Embryonic facial prominence (tissue), 1 donor: ENCODE results near the gene MRPL44.

Source experiments
- DNase-seq: peaks from one replicate; pipeline ENCODE4 v3.0.0-alpha.2; 2016; ENCODE audit errors: extremely low spot score

MRPL44 gene

DNA sequence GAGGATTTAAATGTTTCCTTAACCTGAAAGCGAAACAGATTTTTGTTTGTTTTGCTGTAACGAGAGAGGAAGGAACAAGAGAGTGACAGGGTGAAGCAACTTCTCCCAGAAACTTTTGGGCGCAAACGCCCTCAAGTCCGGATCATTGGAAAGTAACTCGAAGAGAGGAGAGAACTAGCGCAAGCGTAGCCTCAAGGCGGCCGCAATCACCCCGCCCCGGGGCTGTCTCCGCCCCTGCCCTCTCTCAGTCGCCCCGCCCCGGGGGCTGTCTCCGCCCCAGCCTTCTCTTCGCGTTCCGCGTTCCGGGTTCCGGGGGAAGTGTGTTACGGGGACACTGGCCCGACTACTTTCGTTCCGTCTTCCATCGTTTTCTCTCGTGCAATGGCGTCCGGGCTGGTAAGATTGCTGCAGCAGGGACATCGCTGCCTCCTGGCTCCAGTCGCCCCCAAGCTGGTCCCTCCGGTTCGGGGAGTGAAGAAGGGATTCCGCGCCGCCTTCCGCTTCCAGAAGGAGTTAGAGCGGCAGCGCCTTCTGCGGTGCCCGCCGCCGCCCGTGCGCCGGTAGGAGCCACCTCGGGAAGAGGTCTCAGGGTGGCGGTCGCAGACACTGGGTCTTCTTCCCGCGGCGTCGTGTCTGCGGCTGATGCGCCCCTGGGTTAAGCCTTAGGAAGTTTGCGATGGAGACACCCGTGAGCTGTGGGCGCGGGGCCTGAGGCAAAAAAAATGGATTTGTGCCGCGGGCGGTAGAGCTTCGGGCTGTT, at the start of gene MRPL44:
Gene MRPL44, plus strand, starts transcription at position 372 of the 760 bp plus-strand sequence. Its CDS starts 10 bp downstream, at position 382.
- DNase-seq: peak; percentile 89

DNA sequence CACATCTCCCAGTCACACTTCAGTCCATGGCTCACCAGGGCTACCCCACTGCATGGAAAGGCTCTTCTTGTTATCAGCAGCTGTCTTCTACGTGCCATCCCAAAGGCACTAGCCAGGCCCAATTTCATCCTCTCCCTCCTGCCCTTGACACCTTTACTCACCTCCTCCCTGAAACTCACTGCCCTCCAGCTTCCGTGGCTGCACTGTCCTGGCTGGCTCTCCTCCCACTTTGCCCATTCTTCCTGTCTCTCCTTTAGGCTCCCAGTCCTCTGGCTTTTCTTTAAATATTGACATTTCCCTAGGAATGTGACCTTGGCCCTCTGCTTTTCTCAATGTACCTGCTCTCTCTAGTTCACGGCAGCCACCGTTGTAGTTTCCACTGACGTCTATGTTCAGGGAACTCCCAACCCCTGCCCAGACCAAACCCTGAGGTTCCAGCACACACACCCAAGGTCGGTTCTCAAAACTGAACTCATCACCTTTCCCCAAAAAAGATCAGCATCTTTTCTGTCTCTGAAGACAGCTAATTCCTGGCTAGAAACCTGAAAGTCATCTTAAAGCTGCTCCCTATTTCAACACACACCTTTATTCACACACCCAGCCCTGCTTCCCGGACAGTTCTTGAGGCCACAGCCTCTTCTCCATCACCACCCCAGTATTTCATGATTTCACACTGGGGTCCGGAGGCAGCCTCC, 48.8 kb upstream of the MRPL44 start:
- DNase-seq: no peak

DNA sequence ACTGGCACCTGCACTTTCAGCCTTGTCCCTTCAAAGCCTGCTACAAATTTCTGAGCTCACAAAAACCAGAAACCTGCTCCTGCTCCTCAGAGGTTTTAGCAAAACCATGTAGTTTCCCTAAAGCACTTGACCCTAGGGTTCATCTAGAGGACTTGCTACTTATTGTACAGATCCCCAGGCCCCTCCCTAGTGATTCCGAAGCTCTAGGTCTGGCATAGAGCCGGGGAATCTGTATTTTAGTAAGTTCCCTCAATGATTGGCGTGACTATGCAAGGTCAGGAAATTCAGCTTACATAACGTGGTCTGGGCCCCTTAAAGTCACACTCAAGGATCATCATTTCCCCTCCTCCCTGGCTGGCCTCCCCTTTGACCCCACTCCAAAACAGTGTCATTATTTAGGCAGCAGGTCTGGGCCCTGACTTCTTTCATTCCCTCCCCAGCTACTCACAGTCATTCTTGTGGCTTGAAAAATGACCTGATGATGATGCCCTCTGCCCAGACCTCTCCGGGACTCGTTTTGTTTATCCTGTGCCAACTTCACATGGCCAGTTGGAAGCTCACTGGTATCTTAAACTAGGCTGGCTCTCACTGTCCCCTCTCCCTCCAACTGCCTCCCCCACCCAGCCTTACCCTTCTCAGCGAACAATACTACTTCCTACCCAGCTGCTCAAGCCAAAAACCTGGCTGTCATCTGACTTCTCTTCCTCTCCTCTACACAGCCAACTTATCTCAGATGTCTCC, 48.1 kb upstream of the MRPL44 start:
- DNase-seq: no peak

DNA sequence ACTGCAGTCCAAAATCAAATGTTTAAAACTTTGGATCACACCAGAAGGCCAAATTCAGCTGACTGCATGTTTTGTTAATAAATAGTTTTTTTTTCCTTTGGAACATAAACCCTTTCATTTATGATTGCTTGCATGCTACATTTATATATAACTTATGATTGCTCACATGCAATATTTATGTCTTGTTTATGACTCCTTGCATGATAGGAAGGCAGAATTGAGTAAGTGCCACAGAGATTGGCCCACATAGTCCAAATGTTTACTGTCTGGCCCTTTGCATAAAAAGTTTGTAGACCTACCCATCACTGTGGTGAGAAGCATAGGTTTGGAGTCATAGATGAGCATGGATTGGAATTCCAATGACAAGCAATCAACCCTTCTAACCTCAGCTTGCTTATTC, 42.9 kb upstream of the MRPL44 start:
- DNase-seq: no peak

DNA sequence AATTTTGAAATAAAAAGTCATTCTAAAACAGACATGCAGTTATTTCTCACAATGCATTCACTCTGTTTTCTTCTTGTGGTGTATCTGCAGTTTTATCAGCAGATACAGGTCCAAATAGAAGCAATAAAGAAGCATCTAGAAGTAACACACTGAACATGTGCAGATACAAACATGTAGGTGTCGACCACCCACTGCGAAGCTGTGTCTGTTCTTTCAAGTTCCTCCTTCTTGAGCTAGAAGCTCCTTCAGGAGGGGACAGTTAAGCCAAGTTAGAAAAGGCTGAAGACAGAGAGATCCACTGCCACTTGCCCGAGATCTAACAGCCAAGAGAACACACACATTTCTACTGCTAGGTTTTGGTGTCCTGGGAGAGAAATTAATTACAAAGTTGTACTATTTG, 42.2 kb upstream of the MRPL44 start:
- no peak for DNase-seq

DNA sequence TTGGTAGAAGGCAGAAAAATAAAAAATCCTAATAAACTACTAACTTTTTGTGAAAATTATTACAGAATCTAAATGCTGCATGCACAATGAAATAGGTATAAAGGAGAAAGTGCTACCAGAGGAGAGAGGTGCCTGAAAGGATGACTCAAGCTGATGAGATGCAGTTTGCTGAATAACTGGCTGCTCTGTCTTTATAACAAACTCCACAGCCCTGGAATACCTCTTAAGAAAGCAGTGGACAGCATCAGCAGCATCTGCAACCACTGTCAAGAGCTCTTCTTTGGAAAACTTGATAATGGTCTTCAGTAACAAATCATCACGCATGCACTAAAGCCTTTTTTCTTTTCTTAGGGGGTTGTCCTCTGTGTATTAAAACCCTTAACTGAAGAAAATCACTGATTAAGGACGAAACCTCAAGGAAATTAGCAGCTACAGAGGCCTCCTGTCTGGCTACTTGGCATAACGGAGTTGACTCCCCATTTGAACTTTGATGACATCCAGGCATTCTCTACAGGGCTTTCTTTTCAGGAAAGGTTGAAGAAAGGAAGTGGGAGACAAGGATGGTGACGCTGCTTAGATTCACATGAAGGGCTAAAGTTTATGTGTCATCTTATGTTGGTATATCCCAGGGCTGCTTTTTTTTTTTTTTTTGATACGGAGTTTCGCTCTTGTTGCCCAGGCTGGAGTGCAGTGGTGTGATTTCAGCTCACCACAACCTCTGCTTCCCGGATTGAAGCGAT, 40.9 kb upstream of the MRPL44 start:
- DNase-seq: no peak

DNA sequence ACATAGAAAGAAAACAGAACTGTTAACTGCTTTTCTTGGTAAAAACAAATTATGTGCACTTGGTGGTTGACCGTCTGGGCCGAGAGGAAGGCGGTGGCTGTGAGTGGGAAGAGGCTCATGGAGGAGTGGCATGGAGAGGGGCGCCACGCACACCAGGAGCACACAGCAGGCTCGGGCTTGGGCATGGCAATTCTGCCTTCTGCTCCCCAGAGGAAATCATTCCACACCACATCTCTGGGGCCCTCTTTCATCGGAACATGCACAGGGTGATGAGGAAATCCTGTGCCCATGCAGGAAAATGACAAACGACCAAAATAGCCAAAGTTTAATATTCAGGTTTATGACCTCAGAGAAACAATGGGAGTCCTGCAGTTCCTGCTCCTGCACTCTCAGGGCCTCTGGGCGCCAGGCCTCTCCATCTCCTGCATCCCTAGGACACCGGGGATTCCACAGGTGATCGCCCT, 38.6 kb upstream of the MRPL44 start:
- DNase-seq: no peak

DNA sequence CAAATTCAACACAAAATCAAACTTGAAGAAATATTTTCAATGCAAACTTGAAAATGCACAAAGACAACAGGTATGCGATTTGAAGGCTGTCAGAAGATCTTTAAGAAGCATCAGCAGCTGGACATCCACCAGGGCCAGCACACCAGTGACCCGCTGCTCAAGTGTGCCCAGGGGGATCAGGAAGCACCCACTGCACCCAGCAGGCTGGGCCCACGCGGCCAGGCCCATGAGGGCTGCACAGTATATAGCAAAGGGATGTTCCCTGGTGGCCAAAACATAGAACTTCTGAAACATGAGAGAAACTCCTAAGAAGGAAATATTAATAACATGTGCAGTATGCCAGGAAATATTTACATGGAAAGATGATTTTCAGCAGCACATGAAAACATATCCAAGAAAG, 37.2 kb upstream of the MRPL44 start:
- no peak for DNase-seq

DNA sequence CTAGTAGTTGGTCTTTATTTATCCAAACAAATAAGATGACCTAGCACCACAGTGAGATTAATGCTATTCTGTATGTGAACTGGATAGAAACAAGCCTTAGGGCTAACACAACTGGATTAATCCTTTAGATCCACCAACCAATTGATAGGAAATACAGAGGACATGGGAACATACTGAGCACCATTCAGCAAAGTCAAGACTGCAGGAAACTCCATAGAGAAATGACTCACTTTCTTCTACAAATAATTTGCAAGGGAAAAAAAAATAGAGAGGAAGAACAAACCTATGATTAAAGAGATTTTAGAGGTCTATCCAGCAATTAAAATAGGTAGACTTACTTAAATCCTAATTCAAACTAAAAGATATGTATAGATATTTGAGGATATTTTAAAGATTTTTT, 36.1 kb upstream of the MRPL44 start:
- no peak for DNase-seq

DNA sequence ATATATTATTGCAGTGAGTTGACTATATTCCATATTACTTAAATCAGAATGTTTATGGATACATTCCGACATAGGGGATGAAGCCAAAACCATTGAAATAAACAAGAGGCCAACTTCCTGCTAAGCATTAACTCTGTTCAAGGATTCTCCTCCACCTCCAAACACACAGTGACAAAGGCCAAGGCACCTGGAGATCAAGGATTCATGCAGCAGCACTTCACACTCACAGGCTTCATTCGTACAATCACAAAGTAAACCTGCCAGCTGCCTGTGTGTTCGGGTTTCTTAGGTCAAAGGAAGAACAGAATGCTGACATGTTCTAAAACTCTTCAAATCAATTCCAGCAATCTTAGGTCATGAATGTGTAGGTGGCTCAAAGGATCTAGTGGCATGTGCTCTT, 35.0 kb upstream of the MRPL44 start:
- no peak for DNase-seq

DNA sequence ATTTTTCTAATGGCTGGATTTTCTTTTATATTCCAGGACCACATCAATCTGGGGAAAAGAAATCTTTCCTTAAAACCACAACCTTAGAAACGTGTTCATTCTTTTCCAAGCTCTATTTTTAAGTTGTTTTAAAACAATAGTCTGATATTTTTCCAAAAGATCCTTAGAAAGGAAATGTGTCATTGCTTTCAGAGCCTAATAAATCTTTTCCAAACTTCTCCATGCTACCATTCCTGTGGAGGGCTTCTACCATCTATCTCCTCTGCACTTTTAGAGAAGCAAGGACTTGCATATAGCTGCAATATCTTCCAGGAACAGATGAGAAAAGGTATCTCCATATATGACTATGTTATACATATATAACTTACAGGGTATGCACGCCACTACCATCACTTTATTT, 33.3 kb upstream of the MRPL44 start:
- DNase-seq: no peak

DNA sequence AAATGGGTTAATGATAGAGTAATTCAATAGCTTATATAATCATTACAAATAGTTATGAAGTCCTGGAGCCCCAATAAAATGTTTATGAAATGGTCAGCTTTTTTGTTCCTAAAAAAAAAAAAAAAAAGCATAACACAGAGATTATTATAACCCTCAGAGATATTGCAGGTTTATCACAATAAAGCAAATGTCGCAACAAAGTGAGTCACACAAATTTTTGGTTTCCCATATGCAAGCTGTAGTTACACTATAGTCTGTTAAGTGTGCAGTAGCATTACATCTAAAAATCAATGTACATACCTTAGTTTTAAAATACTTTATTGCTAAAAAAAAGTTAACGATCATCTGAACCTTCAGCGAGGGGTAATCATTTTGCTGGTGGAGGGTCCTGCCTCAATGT, 32.2 kb upstream of the MRPL44 start:
- no peak for DNase-seq

DNA sequence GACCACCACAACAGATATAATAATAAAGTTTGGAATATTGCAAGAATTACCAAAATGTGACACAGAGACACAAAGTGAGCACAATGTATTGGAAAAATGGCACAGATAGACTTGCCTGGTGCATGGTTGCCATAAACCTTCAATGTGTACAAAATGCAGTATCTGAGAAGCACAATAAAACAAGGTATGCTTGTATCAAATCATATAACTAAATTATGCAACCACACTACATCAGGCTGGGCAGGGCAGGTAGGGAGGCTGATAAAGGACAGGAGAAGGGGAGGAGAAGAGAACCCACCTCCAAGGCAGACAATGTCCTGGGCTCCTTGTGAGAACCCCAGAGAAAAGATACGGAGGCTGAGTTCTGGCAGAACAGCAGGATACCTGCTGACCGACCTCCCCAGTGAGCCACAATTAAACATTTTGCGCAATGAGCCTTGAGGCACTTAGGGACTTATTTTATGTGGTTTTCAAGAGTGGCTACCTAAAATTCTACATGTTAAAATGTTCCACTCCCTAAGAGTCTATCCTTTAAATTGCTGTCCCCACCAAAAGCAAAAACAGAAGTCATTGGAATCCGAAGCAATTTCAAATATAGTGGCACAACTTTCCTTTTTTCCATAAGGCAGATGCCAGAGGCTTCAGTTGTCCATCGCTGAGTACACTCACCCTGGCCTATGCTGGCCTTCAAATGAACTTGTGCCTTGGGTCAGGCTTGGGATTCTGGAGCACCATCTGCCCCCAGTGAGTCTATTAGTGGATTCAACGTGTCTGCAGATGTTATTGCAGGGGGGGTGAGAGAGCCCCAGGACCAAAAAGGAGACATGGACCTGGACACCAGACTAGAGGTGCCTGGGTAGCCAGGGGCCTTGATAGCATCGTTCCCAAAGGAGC, 28.9 kb upstream of the MRPL44 start:
- no peak for DNase-seq

DNA sequence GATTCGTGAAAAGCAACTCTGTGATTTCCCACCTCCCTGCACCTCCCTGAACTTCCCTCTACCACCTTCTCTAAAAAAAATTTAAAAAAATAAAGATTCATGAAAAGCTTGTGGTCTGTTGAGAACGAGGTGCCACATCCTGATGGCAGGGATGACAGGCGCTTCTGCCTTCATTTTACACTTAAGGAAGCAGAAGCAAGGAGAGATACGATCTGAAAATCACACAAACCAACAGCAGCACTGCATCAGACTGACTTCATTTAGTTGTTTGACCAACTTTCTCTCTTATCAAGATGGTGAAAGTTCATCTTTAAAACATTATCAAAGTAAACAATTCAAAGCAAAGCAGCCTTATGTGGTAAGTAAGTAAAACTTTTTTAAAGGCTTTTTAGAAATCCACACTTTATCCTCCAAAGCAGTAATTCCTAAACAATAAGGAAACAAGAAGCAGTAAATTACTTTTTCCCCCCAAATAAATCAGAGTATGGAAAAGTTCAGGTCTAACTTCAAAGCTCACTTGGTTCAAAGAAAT, 27.6 kb upstream of the MRPL44 start:
- DNase-seq: no peak

DNA sequence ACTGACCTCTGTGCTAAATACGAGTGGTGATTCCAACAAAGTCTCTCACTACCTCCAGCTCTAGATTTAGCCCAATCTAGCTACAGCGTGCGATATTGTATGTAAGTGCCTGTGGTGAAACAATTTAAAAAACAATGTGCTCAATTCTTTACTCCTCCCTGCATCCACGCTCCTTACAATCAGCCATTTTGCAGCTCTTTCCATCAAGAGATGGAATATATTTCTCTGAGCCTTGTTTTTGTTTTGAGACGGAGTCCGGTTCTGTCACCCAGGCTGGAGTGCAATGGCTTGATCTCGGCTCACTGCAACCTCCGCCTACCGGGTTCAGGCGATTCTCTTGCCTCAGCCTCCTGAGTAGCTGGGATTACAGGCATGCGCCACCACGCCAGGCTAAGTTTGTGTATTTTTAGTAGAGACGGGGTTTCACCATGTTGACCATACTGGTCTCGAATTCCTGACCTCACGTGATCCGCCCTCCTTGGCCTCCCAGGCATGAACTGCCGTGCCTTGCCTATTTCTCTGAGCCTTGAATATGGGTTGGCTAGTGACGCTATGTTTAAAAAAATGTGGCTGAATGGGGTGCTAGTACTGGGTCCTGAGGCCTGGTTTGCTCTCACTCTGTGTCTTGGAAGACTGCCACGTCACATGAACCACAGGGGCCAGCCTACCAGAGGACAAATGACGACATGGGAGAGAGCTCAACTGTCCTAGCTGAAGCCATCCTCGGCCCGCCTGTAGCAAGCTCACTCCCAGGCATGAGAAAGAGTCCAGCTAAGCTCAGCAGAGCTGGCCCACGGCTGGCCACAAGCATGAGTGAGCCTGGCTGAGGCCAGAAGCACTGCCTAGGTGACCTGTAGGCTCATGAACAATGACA, 26.9 kb upstream of the MRPL44 start:
- no peak for DNase-seq

DNA sequence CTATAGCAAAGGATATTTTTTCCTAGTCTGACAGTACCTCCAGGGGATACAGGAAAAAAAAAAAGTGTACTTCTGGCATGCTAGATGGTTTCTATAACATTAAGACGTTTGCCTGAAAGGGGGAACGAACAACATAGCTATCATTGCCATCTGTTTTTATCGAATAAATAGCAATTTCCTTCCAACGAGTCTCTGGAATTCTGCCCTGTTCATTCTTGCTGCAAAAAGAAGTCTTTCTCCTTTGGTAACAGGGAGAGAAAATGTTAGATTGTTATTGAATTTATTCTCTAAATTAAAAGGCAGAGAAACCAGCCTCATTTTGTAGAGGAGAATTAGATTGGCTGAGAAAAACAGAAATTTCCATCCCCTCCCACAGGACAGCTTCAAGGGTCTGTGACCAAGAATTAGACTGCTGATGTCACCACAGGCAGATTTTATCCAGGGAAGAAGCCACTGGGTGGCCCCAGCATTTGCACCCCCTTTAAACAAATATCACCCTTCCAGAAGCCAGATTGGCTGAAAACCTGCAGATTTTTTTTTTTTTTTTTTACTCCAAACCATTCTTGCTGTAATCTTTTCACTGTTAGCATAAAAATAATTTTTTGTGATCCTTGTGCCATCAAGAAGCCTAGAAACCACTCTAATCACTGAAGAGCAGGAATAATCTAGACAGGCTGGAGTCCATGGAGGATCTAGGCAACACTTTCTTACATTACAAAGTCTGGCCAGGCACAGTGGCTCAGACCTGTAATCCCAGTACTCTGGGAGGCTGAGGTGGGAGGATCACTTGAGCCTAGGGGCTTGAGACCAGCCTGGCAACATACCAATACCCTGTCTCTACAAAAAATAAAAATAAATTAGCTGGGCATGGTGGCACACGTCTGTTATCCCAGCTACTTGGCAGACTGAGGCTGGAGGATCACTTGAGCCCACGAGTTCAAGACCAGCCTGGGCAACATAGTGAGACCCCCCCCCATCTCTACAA, 24.2 kb upstream of the MRPL44 start:
- DNase-seq: no peak

DNA sequence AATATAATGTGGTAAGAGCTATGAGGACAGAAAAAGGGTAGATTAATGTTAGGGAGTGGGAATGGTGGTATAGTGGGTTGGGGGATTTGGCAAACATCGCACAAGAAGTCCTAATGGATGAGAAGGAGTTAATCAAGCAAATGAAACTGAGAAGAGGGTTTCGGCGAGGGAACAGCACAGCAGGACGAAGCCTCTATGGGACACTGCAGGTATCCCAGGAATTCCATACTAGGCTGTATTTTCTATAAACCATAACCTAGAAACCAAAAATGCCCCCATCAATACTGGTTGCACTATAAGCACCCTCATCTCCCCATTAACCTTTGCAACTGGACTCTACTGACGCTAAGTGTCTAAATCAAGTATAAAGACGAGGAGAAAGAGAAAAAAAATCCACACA, 22.4 kb upstream of the MRPL44 start:
- DNase-seq: no peak

DNA sequence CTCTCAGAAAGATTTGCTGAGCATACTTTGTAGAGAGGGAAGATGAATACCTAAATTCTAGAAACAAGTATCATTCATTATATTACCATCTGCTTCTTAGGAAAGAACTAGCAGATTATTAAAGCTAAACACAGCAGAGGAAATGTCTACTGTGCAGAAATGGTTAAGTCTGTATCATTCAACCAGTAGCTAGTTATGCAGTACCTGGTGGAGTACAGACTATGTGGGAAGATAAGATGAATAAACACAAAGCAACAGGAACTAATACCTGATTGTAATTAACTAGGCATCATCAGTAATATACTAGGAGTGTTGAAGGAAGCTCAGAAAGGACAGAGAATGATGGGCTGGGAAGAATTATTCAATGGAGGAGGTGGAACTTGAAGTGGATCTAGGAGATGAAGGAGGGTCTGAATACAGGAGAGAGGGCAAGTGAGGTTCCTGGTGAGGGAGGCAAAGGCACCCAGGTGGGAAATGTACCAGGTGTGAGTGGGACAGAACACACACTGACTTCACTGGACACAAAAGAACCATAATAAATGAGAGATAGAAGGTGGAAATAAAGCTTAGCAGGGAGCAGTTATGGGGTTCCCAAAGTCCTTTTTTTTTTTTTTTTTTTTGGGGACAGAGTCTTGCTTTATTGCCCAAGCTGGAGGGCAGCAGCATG, 21.7 kb upstream of the MRPL44 start:
- DNase-seq: no peak
